HG03095 (cell line): ENCODE data around the gene ZNF275.
"Not testable (repeated sequence)": the region's sequence is repeated elsewhere in the genome, so short reads cannot be mapped to it uniquely, and the experiment has no call there.

Experiments
- ATAC-seq: cut with Tn5 transposase; IDR thresholded peaks from one replicate; pipeline ENCODE4 v1.9.1; 2021; ENCODE audit warnings: moderate library complexity; ENCODE audit not compliant: unreplicated experiment

ZNF275 gene

GRCh38 chrX:153353416-153353815, 19.5 kb downstream of the ZNF275 start:
- ATAC-seq: no peak

- no peak for ATAC-seq
These were observed 23.9 kb downstream of the ZNF275 start for GRCh38 chrX:153357877-153358276.

GRCh38 chrX:153361781-153362397, 27.9 kb downstream of the ZNF275 start:
- no peak for ATAC-seq

- ATAC-seq: no peak
These were observed 31.7 kb downstream of the ZNF275 start for GRCh38 chrX:153365670-153366069.

GRCh38 chrX:153366119-153366518, 32.2 kb downstream of the ZNF275 start:
- no peak for ATAC-seq

- ATAC-seq: no peak
These were observed 33.1 kb downstream of the ZNF275 start for GRCh38 chrX:153366878-153367538.

GRCh38 chrX:153370293-153371055, 36.5 kb downstream of the ZNF275 start:
- no peak for ATAC-seq

GRCh38 chrX:153371256-153371655, 37.3 kb downstream of the ZNF275 start:
- ATAC-seq: no peak

GRCh38 chrX:153372949-153373348, 39.0 kb downstream of the ZNF275 start:
- no peak for ATAC-seq

- no peak for ATAC-seq
These were observed 40.5 kb downstream of the ZNF275 start for GRCh38 chrX:153374426-153374825.

GRCh38 chrX:153375571-153375970, 41.6 kb downstream of the ZNF275 start:
- no peak for ATAC-seq

GRCh38 chrX:153377727-153378126, 43.8 kb downstream of the ZNF275 start:
- ATAC-seq: no peak

- no peak for ATAC-seq
These were observed 44.7 kb downstream of the ZNF275 start for GRCh38 chrX:153378607-153379006.

- ATAC-seq: no peak
These were observed 45.6 kb downstream of the ZNF275 start for GRCh38 chrX:153379508-153379907.

GRCh38 chrX:153379971-153380581, 46.1 kb downstream of the ZNF275 start:
- ATAC-seq: no peak

GRCh38 chrX:153380691-153381090, 46.7 kb downstream of the ZNF275 start:
- ATAC-seq: no peak

- ATAC-seq: no peak
These were observed 48.0 kb downstream of the ZNF275 start for GRCh38 chrX:153381684-153382532.

- no peak for ATAC-seq
These were observed 48.9 kb downstream of the ZNF275 start for GRCh38 chrX:153382563-153383482.

- no peak for ATAC-seq
These were observed 50.4 kb downstream of the ZNF275 start for GRCh38 chrX:153384390-153384789.

GRCh38 chrX:153384973-153385372, 51.0 kb downstream of the ZNF275 start:
- not testable (repeated sequence) for ATAC-seq
